GM19397 (cell line): Measurements from ENCODE around the gene FLOT2.
"Not testable (repeated sequence)": the region's sequence is repeated elsewhere in the genome, so short reads cannot be mapped to it uniquely, and the experiment has no call there.

Experiments used
- ATAC-seq: cut with Tn5 transposase; IDR thresholded peaks from one replicate; pipeline ENCODE4 v1.9.1; 2021; ENCODE audit warnings: mild to moderate bottlenecking, moderate library complexity; ENCODE audit not compliant: unreplicated experiment

The FLOT2 gene

GRCh38 chr17:28877150-28877711 is 20.3 kb downstream of the FLOT2 start:
- ATAC-seq, result not testable (repeated sequence)

GRCh38 chr17:28875848-28876550 is 21.5 kb downstream of the FLOT2 start:
- no peak for ATAC-seq

GRCh38 chr17:28874750-28875149 is 22.8 kb downstream of the FLOT2 start:
- ATAC-seq, result no peak

GRCh38 chr17:28873839-28874238 is 23.7 kb downstream of the FLOT2 start:
- no peak for ATAC-seq

- ATAC-seq, result peak; percentile 89
These were observed 26.4 kb downstream of the FLOT2 start for GRCh38 chr17:28871056-28871579.

GRCh38 chr17:28867276-28867675 is 30.3 kb downstream of the FLOT2 start:
- no peak for ATAC-seq

- peak; percentile 71 for ATAC-seq
These were observed 31.4 kb downstream of the FLOT2 start for GRCh38 chr17:28865946-28866752.

- ATAC-seq, result no peak
These were observed 32.3 kb downstream of the FLOT2 start for GRCh38 chr17:28864991-28865849.

- ATAC-seq, result no peak
These were observed 33.6 kb downstream of the FLOT2 start for GRCh38 chr17:28863953-28864352.

GRCh38 chr17:28862561-28862960 is 35.0 kb downstream of the FLOT2 start:
- no peak for ATAC-seq

GRCh38 chr17:28861393-28862203 is 35.9 kb downstream of the FLOT2 start:
- no peak for ATAC-seq

GRCh38 chr17:28860363-28860808 is 37.1 kb downstream of the FLOT2 start:
- ATAC-seq, result no peak

GRCh38 chr17:28858801-28859355 is 38.7 kb downstream of the FLOT2 start:
- ATAC-seq, result no peak

GRCh38 chr17:28857905-28858800 is 39.4 kb downstream of the FLOT2 start:
- ATAC-seq, result no peak

- ATAC-seq, result no peak
These were observed 41.4 kb downstream of the FLOT2 start for GRCh38 chr17:28856028-28856574.

- no peak for ATAC-seq
These were observed 42.2 kb downstream of the FLOT2 start for GRCh38 chr17:28855336-28855679.

- ATAC-seq, result peak; percentile 92
These were observed 42.8 kb downstream of the FLOT2 start, which contains the start of gene ERAL1 for GRCh38 chr17:28854457-28855335. ERAL1 (plus strand) TSS chr17:28855016; CDS start chr17:28855035, 19 bp downstream.
